ENCODE measurements around the gene PEF1. TPM values are rescaled to one million over a fixed set of nuclear protein-coding genes. Genes with fewer than 3 reads are reported as not detected.

The PEF1 gene
- total RNA-seq, 2 donors from 2014 or later = 55.5 to 62.8 TPM

DNA sequence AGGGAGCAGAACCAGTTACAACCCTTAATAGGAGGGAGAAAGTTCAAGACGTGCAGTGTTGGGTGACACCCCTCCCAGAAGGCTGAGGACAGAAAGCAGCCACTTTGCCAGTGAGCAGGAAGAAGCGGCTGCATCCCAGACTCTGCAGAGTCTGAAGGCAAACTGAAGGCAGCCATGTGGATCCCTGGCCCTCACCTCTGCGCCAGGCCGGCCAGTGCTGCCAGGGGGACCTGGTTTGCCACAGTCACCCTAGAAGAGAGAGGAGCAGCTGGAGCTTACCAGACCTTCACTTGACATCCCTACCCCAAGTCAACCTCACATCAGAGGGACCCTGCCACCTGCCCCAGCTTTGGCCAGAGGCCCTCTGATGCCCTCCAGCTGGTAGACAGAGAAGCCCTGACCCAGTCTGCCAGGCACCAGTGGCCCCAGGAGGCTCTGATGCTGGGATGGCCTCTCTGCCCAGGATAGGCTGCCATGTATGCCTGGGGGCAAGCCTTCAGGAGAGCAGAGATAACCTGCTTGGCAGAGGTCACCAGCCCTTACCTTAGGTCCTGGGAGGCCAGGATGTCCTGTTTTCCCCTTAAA is 16.3 kb upstream of the PEF1 start:
- DNase-seq (ENCODE audit: low spot score) = no peak
- intact Hi-C loops (cut with DNase I) = loop anchor here in 1 of 2 donors (5.0 to 10.0 kb wide), 2 partner anchors 46 to 124 kb away; no protein-coding TSS in a partner anchor

DNA sequence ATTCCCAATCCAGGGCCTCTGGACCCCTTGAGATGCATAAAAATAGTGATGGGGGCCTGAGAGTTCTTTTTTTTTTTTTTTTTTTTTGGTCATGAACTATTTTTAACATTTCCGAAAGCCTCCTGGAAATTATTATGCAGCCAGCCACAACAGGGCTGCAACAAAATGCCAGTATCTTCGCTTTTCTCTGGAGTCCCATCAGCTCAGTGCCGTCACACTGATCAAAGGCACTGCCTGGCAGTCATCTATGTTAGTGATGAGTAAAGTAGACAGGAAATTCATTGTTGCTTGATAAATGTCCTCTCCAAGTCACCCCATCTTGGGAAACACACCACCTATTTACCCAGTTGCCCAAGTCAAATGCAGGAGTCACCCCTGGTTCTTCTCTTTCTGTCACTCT is 15.2 kb upstream of the PEF1 start:
- no peak for DNase-seq (ENCODE audit: low spot score)
- intact Hi-C loops (cut with DNase I) = loop anchor here in 1 of 2 donors (5.0 to 10.0 kb wide), 2 partner anchors 47 to 125 kb away; no protein-coding TSS in a partner anchor

DNA sequence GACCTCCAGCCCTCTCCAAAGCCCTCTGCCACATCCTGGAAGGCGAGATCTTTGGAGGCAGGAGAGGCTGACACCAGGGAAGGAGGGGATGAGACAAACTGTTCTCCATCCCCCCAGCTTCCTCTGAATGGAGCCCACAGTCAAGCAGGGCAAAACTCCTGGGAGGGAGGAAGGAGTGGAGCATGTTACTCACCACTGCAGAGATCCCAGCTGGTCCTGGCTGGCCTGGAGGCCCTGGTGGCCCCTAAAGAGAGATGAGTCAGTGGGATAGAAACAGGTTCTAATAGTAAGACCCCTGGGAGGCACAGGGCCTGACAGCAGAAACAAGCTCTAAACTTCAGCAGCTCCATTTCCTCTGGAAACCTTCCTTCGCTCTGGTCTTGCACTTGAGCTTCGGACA is 14.0 kb upstream of the PEF1 start:
- no peak for DNase-seq (ENCODE audit: low spot score)
- intact Hi-C loops (cut with DNase I) = no loop called here

DNA sequence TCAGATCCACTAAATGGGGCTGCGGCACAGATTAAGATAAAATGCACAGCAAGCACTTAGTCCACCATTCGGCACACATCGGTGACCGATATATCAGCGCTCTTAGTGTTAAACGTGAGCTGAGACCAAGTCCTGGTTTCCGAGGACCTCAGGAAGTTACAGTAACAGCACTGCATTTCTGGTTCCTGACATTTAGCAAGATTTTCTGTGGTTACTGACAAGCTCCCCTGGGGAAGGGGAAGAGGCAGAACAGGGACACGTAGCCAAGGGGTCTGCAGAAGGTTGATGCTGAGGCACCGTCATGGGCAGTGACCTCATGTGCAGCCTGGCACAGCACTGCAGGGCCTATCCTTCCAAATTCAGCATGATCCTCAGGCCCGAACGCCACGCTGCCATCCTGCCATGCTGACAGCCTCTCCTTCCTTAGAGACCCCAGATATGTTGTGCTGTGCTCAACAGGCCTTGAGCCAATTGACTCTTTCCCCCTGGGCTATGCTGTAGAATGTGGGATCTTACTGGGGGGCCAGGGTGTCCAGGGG is 13.4 kb upstream of the PEF1 start:
- no peak for DNase-seq (ENCODE audit: low spot score)

DNA sequence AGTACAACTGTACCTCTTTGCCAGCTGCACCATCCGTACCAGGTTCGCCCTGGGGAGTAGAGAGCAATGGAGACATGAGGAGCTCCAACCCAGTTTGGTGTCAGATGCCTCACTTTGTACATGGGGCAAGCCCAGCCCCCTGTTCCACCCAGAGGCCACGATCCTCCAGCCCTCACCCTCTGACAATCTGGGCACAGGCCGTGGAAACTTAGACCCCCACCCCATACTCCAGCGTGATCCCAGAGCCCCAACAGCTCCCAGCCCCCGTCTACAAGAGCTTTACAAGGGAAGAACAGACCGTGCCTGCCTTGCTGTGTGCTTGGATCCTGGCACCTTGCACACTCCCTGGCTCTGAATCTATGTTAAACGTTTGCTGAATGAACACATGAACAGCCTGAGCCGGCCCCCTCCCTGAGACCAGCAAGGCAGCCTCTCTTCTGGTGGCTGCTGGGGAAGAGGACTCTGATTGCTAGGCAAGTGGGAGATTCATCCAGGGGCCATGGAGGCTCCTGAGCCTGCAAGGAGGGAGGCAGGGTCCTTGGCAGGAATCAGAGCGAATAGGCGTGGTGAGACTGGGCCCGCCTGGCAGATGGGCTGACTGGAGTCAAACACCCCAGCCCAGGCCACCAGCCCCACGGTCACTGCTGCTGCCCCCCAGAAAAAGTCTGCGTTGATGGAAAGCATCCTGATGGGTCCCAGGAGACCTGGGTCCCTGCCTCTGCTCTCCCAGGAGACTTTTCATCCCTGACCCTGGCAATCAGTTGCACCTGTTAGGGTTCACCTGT is 12.5 kb upstream of the PEF1 start:
- intact Hi-C loops (cut with DNase I) = no loop called here
- peak; percentile 74 for DNase-seq (ENCODE audit: low spot score)

More for the DNA sequence above, 13.4 kb upstream of the PEF1 start:
- intact Hi-C loops (cut with DNase I) = no loop called here

DNA sequence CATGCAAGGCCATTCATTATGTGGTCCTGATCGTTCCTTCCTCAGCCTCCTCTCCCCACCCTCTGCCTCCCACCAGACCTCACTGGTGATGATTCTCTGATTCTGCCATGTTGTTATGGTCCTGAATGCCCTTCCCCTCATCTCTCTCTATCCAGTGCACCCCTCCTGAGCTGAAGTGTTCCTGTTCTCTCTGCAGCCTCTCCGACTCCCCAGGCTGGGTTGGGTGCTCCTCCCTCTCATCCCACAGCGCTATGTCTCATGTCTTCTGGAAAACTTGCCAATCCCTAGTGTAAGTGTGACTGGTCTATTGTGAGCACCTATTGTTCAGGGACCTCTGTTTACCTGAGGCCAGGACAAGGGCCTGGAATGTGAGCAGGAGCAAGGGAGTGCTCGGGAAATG is 11.1 kb upstream of the PEF1 start:
- intact Hi-C loops (cut with DNase I) = no loop called here
- no peak for DNase-seq (ENCODE audit: low spot score)

DNA sequence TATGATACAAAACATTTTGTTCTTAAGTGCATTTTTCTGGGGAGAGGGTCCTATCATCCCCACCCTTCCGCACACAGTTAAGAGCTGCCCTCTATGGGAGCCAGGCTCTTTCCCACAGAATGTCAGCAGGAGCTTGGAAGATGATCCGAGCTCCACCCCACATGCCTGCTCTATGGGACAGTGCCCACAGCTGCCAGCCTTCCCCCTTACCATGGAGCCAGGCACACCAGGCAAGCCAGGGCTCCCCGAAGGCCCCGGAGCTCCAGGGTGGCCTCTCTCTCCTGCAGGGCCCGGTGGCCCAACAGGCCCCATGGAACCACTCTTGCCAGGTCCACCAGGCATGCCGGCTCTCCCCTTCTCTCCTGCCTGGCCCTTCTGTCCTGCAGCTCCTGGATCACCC is 10.4 kb upstream of the PEF1 start:
- intact Hi-C loops (cut with DNase I) = no loop called here
- no peak for DNase-seq (ENCODE audit: low spot score)

DNA sequence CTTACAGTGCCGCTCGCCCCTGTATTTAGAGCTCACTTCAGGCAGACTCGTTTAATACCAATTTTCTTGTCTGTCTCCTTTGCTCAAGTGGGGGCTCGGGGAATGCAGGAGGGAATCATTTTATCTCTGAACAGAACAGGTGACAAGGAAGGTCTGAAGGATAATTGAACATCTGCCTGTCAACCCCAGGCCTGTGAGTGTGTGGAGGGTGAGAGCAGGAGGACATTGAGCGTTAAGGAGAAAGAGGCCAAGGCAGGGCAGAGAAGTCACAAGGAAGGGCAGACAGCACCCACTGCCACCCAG is 9.7 kb upstream of the PEF1 start:
- intact Hi-C loops (cut with DNase I) = loop anchor here in 1 of 2 donors (5.0 kb wide), 1 partner anchor 1527 kb away; no protein-coding TSS in a partner anchor
- DNase-seq (ENCODE audit: low spot score) = no peak

DNA sequence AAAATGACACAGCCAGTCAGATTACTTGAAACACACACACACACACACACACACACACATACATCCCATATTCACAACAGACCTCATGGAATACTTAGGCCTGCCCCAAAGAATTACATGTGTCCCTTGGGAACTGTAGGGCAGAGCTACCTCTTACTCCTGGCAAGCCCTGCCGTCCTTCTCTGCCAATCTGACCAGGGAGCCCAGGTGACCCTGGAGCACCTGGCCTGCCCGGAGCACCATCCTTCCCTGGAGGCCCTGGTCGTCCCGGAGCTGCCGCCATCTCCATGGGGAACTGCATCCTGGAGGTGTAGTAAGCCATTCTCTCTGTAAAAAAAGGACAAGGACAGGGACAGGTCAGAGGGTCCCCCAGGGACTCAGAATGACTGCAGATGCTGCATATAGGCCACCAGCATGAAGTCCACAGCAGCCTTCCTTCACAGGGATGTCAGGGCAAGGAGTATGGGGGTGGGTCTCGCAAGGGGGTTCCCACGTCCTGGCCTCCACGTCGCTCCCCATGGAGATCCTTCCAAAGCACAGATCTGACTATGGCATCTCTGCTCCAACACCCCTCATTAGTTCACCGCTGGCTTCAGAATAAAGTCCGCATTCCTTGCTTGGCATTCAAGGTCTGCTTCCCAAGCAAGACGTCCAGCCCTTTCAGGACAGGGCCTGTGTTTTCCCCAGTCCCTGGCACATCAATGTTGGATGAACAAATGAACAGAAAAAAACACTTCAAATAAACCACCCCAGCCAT is 9.2 kb upstream of the PEF1 start:
- DNase-seq (ENCODE audit: low spot score) = no peak
- intact Hi-C loops (cut with DNase I) = loop anchor here in 1 of 2 donors (5.0 kb wide), 1 partner anchor 1527 kb away; no protein-coding TSS in a partner anchor

DNA sequence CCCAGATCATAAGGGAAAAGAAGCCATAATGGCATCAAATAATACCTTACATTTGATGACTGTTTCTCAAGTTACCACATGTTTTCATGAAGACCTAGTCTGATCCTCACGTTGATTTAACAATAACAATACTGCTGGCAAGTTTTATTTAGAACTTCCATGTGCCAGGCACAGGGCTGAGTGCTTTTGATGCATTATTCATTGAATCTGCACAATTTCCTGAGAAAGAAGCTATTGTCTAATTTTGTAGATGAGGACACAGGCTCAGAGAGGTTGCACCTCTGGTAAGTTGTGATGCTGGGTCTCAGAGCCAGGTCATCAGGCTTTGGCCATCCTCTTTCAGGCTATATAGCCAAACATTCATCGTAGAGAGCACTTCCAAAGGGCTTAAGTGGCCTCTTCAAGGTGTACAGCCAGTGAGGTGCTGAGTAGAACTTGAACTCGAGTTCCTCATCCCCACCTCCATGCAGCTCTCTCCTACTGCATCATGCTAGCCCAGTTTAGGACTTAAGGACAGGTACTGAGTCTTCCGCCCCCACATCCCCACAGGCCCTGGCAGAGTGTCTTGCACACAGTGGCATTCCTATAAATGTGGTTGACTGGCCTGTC is 8.3 kb upstream of the PEF1 start:
- intact Hi-C loops (cut with DNase I) = loop anchor here in 1 of 2 donors (5.0 kb wide), 1 partner anchor 1526 kb away; no protein-coding TSS in a partner anchor
- no peak for DNase-seq (ENCODE audit: low spot score)

DNA sequence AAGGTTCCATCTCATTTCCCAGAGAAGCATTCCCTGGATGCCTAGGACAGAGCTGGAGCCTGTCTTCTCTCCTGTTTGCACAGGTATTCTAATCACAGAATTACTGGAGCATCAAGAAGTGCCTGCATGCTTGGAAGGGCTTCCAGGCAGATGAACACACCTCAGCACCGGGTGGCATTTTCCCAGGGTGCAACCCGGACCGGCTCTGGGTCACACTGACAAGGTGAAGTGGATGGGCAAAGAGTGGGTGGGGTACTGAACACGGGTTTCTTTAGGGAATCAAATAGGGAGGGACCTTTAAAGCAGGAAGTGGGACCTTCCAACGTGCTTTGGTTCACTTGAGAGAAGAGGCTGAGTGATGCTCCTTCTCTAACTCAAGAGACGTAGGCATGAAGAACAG is 7.1 kb upstream of the PEF1 start:
- intact Hi-C loops (cut with DNase I) = loop anchor here in 1 of 2 donors (5.0 kb wide), 1 partner anchor 1524 kb away; no protein-coding TSS in a partner anchor

DNA sequence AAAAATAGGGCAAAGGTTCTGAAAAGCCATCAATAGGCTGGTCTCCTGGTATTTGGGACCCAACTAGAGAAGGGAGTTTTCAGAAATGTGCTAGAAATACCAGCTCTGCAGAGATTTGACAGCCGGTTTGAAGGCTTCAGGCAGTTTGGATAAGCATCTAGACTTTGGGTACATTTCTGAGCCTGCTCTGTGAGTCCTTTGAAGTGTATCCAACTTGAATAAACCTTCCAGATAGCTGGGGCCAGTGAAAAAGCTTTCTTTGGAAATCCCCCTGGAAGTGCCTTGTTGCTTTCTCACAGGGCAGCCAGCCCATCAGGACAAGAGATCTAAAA is 6.4 kb upstream of the PEF1 start:
- intact Hi-C loops (cut with DNase I) = loop anchor here in 1 of 2 donors (5.0 kb wide), 1 partner anchor 1524 kb away; no protein-coding TSS in a partner anchor
- no peak for DNase-seq (ENCODE audit: low spot score)

More for the DNA sequence above, 7.1 kb upstream of the PEF1 start:
- DNase-seq (ENCODE audit: low spot score) = no peak

DNA sequence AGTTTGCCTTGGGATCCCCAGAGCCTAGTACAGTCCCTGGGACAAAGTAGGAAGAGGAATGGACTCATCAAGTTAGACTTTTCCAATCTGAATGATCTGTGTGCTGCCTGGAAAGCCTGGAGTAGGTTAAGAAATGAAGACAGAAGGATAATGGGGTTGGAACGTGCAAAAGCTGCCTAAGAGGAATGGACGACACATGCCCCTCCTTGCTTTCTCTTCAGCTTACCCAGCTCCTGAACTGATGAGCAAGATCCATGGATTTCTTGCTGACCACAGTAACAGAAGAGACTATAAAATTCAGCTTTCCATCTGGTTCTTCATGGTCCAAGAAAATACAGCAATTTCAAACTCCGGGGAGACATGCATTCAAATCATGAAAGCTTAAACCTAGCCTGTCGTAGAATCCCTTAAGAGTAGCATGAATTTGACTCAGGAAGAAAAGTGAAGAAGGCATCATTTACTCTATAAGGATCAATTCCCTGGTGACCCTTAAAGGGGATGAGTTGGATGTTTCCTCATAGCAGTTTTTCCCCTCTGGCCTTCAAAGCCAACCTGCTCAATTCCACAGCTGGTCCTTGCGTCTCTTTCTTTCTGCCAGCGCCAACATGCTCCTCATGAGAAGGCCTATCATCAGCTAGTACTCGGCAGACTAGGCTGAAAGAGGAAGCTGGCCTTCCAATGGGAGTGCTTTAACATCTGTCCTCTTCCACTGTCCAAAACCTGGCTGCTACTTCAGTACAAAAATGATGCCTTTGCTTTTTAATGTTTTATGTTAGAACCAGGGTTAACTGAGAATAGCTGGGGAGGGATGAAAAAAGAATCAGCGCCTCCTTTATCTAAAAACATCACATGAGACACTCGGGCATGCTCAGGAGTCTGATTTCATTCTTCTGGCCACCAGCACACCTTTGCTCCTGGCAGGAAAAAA is 5.7 kb upstream of the PEF1 start:
- DNase-seq (ENCODE audit: low spot score) = no peak

DNA sequence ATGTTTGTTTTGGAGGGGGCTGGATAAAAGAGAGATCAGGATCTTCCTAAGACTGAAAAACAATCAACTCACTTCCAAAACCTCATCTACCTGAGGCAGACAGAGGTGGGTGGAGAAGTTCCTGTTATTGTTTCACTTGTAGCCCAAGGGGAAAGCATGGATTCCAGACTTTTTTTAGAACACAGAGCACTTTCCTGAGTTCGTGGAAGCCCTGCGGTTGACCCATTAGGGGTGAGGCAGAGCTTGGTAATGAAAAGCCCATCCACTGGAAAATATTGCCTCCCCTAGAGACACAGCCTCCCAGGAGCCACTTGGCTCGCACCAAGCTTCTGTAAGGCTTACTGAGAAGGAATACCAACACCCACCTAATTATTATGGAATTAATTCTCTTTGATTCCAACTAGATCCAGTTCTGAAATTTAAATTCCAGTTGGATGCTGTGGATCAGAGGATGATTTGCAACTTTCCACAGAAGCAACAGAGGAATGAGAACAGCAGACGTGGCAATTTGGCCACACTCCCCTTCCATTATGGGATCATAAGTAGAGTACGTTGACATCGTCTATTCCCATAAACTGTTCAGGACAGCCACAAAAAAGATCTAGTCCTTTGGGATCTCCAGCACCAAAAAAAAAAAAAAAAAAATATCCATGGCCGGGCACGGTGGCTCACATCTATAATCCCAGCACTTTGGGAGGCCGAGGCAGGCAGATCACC is 4.1 kb upstream of the PEF1 start:
- DNase-seq (ENCODE audit: low spot score) = no peak
- intact Hi-C loops (cut with DNase I) = no loop called here

More for the DNA sequence above, 5.7 kb upstream of the PEF1 start:
- intact Hi-C loops (cut with DNase I) = loop anchor here in 1 of 2 donors (5.0 kb wide), 1 partner anchor 1523 kb away; no protein-coding TSS in a partner anchor

DNA sequence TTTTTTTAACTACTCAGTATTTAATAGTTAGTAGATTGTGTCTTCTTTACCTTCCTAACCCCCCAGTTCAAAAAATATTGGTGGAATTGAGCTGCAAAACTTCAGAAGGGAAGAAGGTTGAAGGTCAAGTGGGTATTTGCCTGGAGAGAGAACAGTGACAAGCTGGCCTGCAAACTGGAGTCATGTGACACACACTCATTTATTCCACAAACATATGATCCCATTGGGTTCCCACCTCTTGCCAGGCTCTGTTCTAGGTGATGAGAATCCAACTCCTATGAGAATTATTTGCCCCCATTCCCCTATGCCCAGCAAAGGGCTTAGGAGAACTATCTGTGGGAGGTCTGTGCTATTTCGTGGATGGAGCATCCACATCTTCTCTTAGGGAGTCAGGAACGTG is 3.5 kb upstream of the PEF1 start:
- DNase-seq (ENCODE audit: low spot score) = no peak
- intact Hi-C loops (cut with DNase I) = no loop called here

DNA sequence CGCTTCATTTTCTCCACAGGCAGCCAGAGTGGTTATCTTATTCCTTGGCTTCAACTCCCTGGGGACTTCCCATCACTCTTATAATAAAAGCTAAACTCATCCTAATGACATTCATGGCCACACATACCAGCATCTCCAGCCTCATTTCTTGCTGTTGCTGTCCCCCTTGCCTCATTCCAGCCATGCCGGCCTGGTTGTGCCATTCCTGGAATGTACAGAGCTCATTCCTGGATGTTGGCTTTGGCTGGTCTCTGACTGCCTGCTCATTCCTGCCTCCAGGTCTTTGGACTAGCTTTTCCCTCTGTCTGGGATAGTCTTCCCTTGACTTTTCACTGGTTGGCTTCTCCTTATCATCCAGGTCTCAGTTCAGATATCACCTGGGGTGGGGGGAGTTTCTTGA is 2.4 kb upstream of the PEF1 start:
- no peak for DNase-seq (ENCODE audit: low spot score)
- intact Hi-C loops (cut with DNase I) = no loop called here

DNA sequence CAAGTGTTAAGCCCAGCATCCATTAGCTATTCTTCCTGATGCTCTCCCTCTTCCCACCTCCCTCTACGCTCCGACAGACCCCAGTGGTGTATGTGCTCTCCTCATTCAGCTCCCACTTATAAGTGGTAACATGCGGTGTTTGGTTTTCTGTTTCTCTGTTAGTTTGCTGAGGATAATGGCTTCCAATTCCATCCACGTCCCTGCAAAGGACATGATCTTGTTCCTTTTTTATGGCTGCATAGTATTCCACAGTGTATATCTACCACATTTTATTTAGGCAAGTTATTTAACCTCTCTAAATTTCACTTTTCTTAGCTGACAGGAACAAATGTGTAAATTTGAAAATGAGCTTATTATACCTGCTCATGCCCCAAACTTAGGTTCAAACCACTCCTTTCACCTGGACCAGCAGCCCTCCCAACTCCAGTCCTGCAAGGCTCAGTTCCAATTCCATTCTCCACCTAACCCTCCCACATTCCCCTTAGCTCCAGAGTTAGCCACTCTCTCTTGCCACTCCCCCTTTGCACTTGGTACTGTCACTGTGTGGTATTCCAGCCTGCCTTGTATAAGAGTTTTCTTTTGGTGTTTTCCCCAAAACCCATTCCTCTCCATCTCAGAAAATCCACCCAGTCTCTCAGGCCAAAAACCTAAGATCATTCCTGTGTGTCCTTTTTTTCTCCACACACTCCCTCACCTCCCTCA is 1.7 kb upstream of the PEF1 start:
- intact Hi-C loops (cut with DNase I) = no loop called here
- no peak for DNase-seq (ENCODE audit: low spot score)
